Neural cell (in vitro differentiated cells): ENCODE results near the gene NISCH. TPM values are rescaled to one million over a fixed set of nuclear protein-coding genes. Genes with fewer than 3 reads are reported as not detected.

Source experiments
- H2AFZ ChIP-seq: fragments of 200-600, 300-800 bp; sonication (generic), shearing (Covaris generic); 2 replicates; pipeline ENCODE4 v1.6.0; 2014; ENCODE audit warnings: low read depth, mild to moderate bottlenecking, antibody characterized with exemption, low read length, moderate library complexity
- H3F3A ChIP-seq: fragments of 200-600 bp; shearing (Covaris generic); 2 replicates; pipeline ENCODE4 v1.6.1; 2016; ENCODE audit warnings: mild to moderate bottlenecking, moderate library complexity, mixed read lengths, antibody characterized with exemption, low read length; ENCODE audit not compliant: insufficient read depth, poor library complexity, severe bottlenecking
- H3K27ac ChIP-seq: fragments of 200-600, 300-800 bp; sonication (generic), shearing (Covaris generic); 2 replicates; pipeline ENCODE4 v1.5.1; 2014; ENCODE audit warnings: mild to moderate bottlenecking, low read length, moderate library complexity
- H3K27me3 ChIP-seq: fragments of 300-800, 200-600 bp; sonication (generic), shearing (Covaris generic); 2 replicates; pipeline ENCODE4 v1.6.0; 2014; ENCODE audit warnings: mild to moderate bottlenecking, low read depth, low read length, moderate library complexity; ENCODE audit not compliant: insufficient read depth
- H3K36me3 ChIP-seq: fragments of 300-800, 200-600 bp; sonication (generic), shearing (Covaris generic); 2 replicates; pipeline ENCODE4 v1.5.1; 2014; ENCODE audit warnings: mild to moderate bottlenecking, antibody characterized with exemption, low read length, moderate library complexity; ENCODE audit not compliant: insufficient read depth
- H3K4me2 ChIP-seq: fragments of 300-800, 200-600 bp; sonication (generic), shearing (Covaris generic); 2 replicates; pipeline ENCODE4 v1.6.0; 2014; ENCODE audit warnings: mild to moderate bottlenecking, low read length
- H3K4me3 ChIP-seq: fragments of 300-800, 200-600 bp; sonication (generic), shearing (Covaris generic); 2 replicates; pipeline ENCODE4 v1.5.1; 2014; ENCODE audit warnings: mild to moderate bottlenecking, low read length, moderate library complexity
- H3K79me2 ChIP-seq: fragments of 200-600 bp; shearing (Covaris generic); replicated peaks from 2 replicates; pipeline ENCODE4 v1.6.0; 2014; ENCODE audit warnings: mild to moderate bottlenecking, low read length, moderate library complexity; ENCODE audit not compliant: insufficient read depth
- H3K9ac ChIP-seq: fragments of 300-800, 200-600 bp; sonication (generic), shearing (Covaris generic); 2 replicates; pipeline ENCODE4 v1.6.1; 2016; ENCODE audit warnings: mild to moderate bottlenecking, low read length, mixed read lengths
- H3K9me2 ChIP-seq: fragments of 200-600 bp; shearing (Covaris generic); 2 replicates; pipeline ENCODE4 v1.6.1; 2016; ENCODE audit warnings: mild to moderate bottlenecking, low read length, mixed read lengths; ENCODE audit not compliant: insufficient read depth
- H3K9me3 ChIP-seq: fragments of 200-600, 300-800 bp; sonication (generic), shearing (Covaris generic); 2 replicates; pipeline ENCODE4 v1.6.1; 2016; ENCODE audit warnings: mild to moderate bottlenecking, mixed run types, low read length, moderate library complexity, mixed read lengths
- H4K20me1 ChIP-seq: fragments of 200-600 bp; shearing (Covaris generic); 2 replicates; pipeline ENCODE4 v1.6.1; 2016; ENCODE audit warnings: mild to moderate bottlenecking, mixed run types; ENCODE audit not compliant: insufficient read depth
- CTCF ChIP-seq: fragments of 450-650 bp; IDR thresholded peaks from 2 replicates; pipeline ENCODE4 v1.5.1; 2014; ENCODE audit warnings: antibody characterized with exemption, mild to moderate bottlenecking, moderate library complexity; ENCODE audit not compliant: poor library complexity, severe bottlenecking
- EP300 ChIP-seq: fragments of 450-650 bp; conservative IDR thresholded peaks from 2 replicates; pipeline ENCODE4 v1.6.1; 2014; ENCODE audit warnings: antibody characterized with exemption, mild to moderate bottlenecking, moderate library complexity; ENCODE audit not compliant: poor library complexity, severe bottlenecking
- EZH2 ChIP-seq: fragments of 200-600, 300-800 bp; shearing (Covaris generic), sonication (generic); IDR thresholded peaks from 2 replicates; pipeline ENCODE4 v1.6.1; 2014; ENCODE audit warnings: antibody characterized with exemption, low read length, borderline replicate concordance, mild to moderate bottlenecking; ENCODE audit not compliant: insufficient read depth, poor library complexity, severe bottlenecking
- MXI1 ChIP-seq: fragments of 450-650 bp; conservative IDR thresholded peaks from 2 replicates; pipeline ENCODE4 v1.6.1; 2014; ENCODE audit warnings: antibody characterized with exemption, mild to moderate bottlenecking; ENCODE audit not compliant: poor library complexity, severe bottlenecking
- POLR2AphosphoS5 ChIP-seq: IDR thresholded peaks from 2 replicates; pipeline ENCODE4 v1.6.1; 2012
- RAD21 ChIP-seq: fragments of 450-650 bp; conservative IDR thresholded peaks from 2 replicates; pipeline ENCODE4 v1.6.1; 2014; ENCODE audit warnings: antibody characterized with exemption, mild to moderate bottlenecking, moderate library complexity
- REST ChIP-seq: IDR thresholded peaks from 2 replicates; pipeline ENCODE4 v1.6.1; 2012; ENCODE audit warnings: borderline replicate concordance
- SMC3 ChIP-seq: fragments of 450-650 bp; conservative IDR thresholded peaks from 2 replicates; pipeline ENCODE4 v1.6.1; 2014; ENCODE audit warnings: antibody characterized with exemption, mild to moderate bottlenecking, moderate library complexity; ENCODE audit not compliant: poor library complexity
- TAF1 ChIP-seq: IDR thresholded peaks from 2 replicates; pipeline ENCODE4 v1.6.1; 2012; ENCODE audit warnings: low read depth
- polyA plus RNA-seq: library from polyadenylated mRNA; depleted of rRNA; stranded (reverse); fragments of >200 nt; gene quantifications from 2 replicates; pipeline ENCODE4 v1.2.3, GENCODE V29; 2014

The NISCH gene
- polyA plus RNA-seq, 1 donor from 2014 or later: 88.9 TPM

GRCh38 chr3:52443791-52444687, 11.4 kb upstream of the NISCH start:
- H3F3A ChIP-seq: no peaks in the 10 kb centered on the region
- H4K20me1 ChIP-seq: no peaks in the 10 kb centered on the region
- no peaks in the 10 kb centered on the region for H3K27me3 ChIP-seq
- no peak overlapping the region for H3K4me2 ChIP-seq
- no peaks in the 10 kb centered on the region for H3K9me3 ChIP-seq
- H3K4me3 ChIP-seq: no peak overlapping the region
- no peaks in the 10 kb centered on the region for H3K36me3 ChIP-seq
- no peaks in the 10 kb centered on the region for H3K79me2 ChIP-seq
- TF ChIP-seq POLR2AphosphoS5: no peak
- no peak for TF ChIP-seq RAD21
- TF ChIP-seq EP300: no peak
- TF ChIP-seq TAF1: no peak
- TF ChIP-seq EZH2: no peak
- no peak for TF ChIP-seq REST
- no peak for TF ChIP-seq MXI1
- TF ChIP-seq SMC3: no peak
- TF ChIP-seq CTCF: no peak
- H2AFZ ChIP-seq: no peak overlapping the region
- no peak overlapping the region for H3K9ac ChIP-seq
- H3K9me2 ChIP-seq: no peaks in the 10 kb centered on the region
- no peak overlapping the region for H3K27ac ChIP-seq

GRCh38 chr3:52444860-52445793, 10.3 kb upstream of the NISCH start, which contains the start of gene SEMA3G:
SEMA3G (minus strand) TSS chr3:52445103; CDS start chr3:52445027, 76 bp downstream.
- Histone ChIP-seq H2AFZ (no peak within 1 kb of the TSS), H3K9me2 (no peaks in the 10 kb centered on the region), H3K4me2 (no peak within 1 kb of the TSS), H3K36me3 (no peaks in the 10 kb centered on the region), H3K79me2 (no peaks in the 10 kb centered on the region), H3K27ac (no peak within 1 kb of the TSS), H4K20me1 (no peaks in the 10 kb centered on the region), H3K4me3 (no peak within 1 kb of the TSS), H3K9ac (no peak within 1 kb of the TSS), H3K9me3 (no peaks in the 10 kb centered on the region), H3F3A (no peaks in the 10 kb centered on the region), H3K27me3 (no peaks in the 10 kb centered on the region)
- TF ChIP-seq REST: no peak
- no peak for TF ChIP-seq RAD21
- TF ChIP-seq CTCF: no peak
- TF ChIP-seq MXI1: no peak
- no peak for TF ChIP-seq TAF1
- no peak for TF ChIP-seq SMC3
- TF ChIP-seq EP300: no peak
- TF ChIP-seq EZH2: no peak
- TF ChIP-seq POLR2AphosphoS5: no peak
